Measurements from ENCODE around the gene CC2D2B.
"Not testable (repeated sequence)": the region's sequence is repeated elsewhere in the genome, so short reads cannot be mapped to it uniquely, and the experiment has no call there.

The CC2D2B gene

DNA sequence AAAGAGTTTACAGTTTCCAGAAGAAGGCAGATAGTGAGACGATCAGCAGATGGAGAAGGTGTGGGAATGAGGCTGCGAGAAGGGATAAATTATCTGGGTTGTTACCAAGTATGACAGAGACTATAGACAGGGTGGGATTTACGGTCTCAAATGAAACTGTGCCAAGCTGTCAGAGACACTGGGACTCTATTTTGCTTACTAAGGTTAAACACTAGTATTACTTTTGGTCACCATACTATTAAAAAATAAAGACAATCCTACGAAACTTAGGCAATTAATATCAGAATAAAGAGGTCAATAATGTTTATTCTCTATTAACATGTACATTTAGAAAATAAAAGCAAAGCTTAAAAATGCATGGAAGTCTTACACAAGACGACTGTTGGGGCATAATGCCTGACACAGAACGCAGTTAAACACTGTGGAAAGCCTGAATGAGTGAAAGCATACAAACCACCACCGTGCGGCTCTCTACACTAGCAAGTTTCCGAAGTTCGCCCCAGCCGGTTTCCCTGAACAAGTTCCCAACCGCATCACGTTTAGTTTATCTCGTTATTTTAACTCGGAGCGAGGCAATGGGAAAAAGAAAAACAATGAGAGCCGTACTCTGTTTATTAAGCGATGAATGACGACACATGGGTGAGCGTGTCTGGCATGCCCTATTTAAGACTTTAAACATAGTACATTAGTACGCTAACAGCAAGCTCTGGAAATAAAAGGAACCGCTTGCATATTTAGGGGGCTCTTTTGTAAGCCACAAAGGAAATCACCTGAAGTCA is 909 bp upstream of the CC2D2B start:
- peak; percentile 20 to 49 for DNase-seq

DNA sequence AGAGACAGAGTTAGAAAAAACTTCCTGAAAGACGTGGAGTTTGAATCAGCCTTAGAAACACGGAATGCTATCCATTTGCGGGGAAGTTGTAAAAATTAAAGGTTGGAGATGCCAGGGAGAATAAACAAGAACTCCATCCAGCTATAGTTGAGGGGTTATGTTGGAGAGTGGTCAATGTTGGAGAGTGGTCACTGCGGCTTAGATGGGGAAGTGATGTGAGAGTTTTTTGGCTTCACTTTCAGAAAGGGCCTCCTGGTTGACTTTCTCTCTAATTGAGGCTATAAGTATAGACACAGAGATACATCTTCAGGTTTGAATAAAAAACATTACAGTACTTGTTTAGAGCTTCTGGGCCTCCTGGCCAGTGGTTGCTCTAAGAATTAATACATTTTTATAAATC is 675 bp downstream of the CC2D2B start:
- no peak for DNase-seq

DNA sequence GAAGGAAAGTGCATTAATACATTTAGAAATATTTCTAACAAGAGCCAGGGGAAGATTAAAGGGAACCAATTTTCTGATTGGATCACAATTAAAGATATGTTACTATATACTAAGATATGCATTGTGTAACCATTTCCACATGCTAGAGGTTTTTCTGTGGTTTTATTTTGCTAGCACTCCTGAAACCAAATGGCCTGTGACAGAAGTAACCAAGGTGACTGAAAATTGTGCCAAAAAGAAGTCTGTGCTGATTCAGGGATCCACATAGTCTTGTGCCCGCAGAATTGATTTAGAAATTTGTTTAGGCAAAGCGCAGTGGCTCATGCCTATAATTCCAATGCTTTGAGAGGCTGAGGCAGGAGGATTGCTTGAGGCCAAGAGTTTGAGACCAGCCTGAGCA is 1.8 kb downstream of the CC2D2B start:
- no peak for DNase-seq

DNA sequence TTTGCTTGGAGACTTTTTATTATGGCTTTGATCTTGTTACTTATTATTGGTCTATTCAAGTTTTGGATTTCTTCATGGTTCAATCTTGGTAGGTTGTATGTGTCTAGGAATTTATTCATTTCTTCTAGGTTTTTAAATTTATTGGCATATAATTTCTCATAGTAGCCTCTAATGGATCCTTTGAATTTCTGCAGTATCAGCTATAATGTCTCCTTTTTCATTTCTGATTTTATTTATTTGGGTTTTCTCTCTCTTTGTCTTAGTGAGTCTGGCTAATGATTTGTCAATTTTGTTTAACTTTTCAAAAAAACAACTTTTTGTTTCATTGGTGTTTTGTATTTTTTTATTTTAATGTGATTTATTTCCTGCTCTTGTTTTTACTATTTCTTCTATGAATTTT is 8.3 kb downstream of the CC2D2B start:
- not testable (repeated sequence) for DNase-seq

DNA sequence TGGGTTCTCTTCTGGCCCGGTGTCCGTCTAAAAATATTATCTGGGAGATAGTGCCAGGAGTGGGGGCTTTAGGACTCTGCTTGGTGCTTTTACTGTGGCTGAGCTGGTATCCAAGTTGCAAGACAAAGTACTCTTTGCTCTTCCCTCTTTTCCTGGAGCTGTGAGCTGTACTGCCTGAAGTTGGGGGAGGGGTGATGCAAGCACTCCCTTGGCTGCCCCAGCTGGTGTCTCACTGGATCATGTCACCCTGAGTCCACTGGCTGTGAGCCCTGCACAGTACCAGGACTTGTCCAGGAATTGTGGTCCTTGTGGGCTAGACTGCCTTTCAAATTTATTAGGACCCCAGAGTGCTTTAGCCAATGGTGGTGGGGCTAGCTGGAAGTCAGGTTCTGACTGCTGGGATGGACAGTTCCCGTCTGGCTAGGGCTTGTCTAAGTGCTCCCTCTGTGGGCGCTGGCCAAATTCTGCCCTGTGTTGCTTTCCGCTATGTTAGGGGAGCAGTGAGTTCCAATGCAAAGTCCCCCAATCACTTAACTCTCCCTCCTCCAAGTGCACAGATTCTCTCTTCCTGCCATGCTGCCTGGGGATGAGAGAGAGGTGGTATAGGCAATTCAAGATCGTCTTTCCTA is 13.1 kb downstream of the CC2D2B start:
- no peak for DNase-seq

DNA sequence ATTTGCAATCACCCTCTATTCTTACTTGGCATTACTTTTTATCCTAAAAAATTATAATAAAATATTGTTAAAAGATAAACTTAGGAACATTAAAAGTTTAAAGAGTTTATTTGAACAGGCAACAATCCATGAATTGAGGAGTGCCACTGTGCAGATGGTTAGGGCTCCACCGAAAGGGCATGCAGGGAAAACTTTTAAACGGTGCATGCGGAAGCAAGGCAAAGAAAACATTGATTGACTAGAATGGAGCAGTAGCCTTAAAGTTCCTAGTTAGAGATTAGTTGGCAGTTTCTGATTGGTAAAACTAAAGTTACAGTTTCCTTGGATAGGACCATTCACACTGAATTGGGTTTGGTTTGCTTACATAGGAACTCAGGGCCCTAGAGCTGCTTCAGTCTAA is 17.3 kb downstream of the CC2D2B start:
- DNase-seq = no peak

DNA sequence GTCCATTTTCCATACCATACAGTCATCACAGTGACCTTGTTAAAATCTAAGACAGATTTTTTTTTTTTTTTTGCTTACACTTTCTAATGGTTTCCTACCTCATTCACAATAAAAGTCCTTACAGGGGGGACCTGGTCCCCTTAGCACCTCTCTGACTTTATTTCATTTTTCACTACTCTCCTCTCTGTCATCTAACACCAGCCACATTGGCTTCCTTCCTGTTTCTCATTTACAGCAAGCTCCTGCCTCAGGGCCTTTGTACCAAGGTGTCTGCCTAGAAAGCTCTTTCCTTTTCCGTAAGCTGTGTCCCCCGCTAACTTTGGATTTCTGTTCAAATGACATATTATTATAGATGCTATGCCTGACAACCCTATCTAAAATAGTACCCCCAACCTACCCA is 27.7 kb downstream of the CC2D2B start:
- DNase-seq = no peak

DNA sequence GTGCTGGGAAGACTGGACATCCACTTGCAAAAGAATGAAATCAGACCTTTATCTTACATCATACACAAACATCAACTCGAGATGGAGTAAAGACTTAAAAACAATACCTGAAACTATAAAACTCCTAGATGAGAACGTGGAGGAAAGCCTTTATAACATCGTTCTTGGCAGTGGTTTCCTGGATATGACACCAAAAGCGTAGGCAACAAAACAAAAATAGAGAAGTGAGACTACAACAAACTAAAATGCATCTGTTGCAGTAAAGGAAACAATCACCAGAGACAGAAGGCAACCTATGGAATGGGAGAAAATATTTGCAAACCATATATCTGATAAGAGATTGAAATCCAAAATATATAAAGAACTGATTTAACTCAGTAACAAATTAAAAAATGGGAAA is 33.3 kb downstream of the CC2D2B start:
- no peak for DNase-seq

DNA sequence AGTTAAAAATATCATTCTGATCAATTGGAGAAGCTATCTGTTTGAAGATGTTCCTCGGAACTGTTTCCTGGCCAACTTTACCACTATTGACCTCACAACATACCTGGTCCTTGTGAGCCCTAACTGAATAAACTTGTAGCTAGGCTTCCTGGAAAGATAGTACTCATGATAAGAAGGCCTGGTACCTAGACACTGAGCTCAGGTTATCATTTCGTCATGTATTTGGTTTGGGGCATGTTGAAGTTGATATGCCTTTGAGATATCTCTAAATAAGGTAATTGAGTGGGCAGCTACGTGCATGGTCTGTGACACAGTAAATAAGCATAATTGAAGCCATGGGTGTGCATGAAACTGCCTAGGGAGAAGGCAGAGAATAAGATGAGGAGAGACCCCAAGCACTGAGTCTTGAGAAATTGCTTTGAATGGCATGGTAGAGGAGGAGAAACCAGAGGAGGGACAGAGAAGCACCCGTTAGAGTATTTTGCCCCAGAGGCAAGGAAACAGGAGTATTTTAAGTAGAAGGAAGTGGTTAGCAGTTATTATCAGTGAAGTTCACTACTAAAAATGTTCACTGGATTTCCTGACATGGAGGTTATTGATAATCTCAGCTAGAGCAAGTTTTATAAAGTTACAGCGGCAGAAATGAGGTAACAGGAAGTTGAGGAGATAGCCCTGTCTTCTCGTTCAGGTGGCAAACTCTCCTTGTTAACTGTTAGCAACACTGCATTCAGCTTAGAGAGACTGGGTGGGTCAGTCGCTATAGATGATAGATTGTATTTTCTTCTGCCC is 55.6 kb downstream of the CC2D2B start:
- no peak for DNase-seq

DNA sequence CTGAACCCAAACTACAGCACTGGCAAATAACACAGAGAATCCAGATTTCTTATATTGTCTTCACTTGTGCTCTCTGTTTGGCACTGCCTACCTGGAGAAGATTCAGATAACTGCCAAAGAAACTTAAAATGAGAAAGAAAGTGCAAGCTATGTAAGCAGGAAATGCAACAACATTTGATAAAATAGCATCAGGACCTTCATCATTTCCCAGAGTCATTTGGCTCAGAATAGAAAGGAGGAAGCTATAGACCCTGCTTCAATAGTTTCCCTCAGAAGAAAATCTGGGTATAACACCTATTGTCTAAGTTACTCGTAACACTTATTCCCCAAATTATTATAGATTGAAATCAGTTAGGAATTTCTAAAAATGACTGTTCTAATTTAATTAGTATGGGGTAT is 56.2 kb downstream of the CC2D2B start:
- DNase-seq = no peak

DNA sequence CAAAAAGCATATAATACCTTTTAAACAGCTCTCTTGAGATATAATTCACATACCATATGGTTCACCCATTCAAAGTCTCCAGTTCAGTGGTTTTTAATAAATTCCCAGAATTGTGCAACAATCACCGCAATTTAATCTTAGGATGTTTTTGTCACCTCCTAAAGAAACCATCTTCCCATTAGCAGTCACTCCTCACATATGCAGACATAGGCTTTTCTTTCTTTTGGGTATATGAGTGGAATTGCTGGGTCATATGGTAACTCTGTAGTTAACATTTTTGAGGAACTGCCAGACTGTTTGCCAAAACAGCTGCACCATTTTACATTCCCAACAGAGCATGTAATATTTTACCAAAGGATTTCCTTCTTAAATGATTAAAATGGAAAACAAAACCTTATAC is 57.0 kb downstream of the CC2D2B start:
- peak; percentile 51 to 65 for DNase-seq

DNA sequence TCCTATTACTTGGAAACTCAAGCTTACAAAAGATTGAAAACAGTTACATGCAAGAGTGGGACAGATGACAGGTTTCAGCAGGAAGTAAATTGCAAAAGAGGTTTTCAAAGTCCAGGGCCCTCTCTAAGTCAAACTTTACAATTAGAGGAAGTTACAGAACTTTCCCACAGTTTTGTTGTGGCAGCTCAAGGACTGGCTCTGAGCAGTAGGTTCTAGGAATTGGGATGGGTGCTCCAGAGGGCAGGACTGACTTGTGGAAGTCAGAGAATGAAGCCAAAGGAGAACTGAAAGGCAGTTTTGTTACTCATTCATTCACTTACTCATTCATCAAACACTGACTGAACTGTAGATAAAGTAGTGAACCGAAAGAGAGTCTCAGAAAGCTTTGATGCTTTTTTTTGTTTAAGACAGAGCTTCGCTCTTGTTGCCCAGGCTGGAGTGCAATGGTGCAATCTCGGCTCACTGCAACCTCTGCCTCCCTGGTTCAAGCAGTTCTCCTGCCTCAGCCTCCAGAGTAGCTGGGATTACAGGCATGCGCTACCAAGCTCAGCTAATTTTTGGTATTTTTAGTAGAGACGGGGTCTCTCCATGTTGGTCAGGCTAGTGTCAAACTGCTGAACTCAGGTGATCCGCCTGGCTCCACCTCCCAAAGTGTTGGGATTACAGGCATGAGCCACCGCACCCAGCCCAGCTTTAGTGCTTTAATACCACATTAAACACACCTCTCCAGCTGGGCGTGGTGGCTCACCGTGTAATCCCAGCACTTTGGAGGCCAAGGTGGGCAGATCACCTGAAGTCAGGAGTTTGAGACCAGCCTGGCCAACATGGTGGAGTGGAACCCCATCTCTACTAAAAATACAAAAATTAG is 68.8 kb downstream of the CC2D2B start:
- DNase-seq = peak in 1 of 2 donors; percentile 23

DNA sequence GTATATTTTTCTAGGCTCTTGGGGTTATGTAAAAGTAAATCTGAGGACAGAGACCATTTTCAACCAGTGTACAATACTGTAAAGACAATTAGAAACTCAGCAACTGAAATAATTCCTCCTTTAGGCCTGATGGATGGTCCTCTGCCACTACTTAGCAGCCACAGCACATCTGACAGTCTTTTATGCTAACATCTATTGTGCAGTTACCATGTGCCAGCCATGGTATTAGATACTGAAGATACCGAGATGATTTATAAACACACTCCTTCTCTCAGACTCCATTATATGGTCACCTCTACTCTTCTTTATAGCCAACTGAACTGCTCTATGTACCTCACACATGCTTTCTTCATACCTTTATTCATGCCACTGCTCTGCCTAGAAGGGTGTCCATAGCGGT is 74.4 kb downstream of the CC2D2B start:
- DNase-seq = no peak

DNA sequence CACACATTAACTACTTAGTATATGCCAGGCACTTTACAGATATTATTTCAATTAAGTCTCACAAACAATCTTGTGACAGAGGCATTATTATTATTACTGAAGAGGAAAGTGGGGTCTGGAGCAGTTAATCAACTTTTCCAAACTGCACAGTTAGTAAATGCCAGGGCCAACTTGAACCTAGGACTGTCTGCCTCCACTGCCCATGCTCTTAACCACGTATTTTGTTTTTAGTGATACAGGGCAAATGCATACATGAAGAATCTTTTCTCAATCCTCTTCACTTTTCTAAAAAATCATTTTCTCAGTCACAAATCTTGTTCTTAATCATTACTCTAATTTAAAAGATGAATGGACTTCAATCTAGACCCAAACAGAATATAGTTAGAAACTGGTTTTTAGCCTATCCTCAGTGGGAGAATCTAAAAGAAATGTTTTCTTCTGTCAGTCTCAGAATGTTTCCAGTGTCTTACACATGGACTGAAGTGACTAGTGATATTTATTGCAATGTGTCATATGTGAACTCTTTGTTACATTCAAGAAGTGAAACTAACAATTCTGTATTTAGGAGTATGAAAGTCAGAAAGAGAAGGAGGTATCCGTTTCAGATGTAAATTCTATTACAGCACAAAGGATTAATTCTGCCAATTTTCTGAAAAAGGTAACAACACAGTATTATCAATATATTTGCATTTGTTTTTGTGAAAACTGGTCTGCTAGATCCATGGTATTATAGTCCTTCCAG is 80.1 kb downstream of the CC2D2B start:
- no peak for DNase-seq

DNA sequence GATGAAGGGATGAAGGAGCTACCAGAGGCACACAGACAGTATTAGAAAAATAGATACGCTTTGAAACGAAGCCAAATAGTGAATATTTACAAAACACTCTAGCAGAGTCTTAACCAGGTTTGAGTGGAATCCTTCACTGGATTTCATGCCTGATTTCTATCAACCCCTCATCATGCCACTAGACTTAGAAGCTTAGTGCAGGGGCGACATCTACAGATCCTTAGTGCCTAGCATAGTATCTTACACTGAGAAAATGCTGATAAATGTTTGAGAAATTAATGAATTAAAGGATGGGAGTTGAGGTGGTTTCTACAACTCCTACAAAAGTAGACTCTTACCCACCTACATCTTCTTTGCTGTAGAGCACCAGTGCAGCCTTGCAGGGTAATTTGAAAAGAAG is 80.9 kb downstream of the CC2D2B start:
- no peak for DNase-seq

DNA sequence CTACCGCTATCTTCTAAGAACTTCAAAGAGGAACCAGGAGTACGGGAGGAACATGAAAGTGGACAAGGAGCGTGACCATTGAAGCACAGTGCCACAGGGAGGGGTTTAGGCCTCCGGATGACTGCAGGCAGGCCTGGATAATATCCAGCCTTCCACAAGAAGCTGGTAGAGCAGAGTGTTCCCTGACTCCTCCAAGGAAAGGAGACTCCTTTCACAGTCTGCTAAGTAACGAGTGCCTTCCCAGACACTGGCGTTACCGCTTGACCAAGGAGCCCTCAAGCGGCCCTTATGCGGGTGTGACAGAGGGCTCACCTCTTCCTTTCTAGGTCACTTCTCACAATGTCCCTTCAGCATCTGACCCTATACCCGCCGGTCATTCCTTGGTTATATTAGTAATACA is 86.6 kb downstream of the CC2D2B start:
- DNase-seq = not testable (repeated sequence)

DNA sequence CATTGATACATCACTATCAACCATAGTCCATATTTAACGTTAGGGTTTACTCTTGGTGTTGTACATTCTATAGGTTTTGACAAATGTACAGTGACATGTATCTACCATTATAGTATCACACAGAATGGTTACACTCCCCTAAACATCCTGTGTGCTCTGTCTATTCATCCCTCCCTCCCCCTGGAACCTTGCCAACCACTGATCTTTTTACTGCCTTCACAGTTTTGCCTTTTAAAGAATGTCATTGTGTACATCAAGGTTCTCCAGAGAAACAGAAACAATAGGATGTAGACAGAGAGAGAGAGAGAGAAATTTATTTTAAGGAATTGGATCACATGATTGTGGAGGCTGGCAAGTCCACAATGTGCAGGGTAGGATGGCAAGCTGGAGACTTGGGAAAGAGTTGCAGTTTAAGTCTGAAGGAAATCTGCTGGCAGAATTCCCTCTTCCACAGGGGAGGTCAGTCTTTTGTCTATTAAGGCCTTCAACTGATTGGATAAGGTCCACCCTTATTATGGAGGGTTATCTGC is 90.5 kb downstream of the CC2D2B start:
- no peak for DNase-seq

DNA sequence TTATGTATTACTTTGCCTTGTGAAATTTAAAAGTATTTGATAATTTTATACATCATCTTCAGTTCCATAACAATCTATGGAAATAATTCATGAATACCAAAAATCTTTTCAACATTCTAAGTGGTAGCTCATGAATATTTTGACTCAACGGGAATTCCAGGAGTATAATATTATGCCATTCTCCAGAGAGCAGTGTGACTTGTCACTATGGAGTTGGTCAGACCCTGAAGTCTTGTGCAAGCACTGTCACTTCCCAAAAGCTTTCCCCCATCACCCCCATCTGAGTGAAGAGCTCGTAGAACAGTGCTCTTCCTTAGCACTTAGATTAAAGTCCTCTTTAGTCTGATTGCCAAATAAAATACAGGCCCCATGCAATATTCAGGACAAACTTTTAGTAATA is 106.2 kb downstream of the CC2D2B start:
- DNase-seq = peak; percentile 37 to 55

DNA sequence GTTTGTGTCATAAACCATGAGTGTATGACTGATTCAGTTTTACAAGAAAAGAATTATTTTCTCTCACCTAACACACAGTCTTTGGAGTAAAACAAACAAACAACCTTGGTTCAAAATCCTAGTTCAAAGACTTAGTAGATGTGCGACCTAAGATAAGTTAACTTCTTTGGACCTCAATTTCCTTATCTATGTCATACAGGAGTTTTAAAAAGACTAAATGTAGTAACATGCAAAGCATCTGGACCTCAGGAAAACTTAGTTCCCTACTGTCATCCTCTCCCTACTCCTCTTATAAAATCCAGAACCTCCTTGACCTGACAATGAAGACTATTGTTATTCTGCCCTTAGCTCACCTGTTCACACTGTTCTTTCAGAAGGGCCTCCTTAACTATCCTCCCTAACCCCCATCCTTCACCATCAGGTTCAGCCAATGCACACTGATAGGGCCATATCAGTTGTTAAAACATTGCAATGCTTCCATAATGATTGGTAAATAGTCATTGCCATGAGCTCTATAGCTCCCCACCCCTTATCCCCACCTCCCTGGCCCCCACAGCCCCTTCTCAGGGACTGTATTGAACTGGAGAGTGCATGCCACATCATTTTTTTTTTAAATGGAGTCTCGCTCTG is 106.8 kb downstream of the CC2D2B start:
- no peak for DNase-seq

DNA sequence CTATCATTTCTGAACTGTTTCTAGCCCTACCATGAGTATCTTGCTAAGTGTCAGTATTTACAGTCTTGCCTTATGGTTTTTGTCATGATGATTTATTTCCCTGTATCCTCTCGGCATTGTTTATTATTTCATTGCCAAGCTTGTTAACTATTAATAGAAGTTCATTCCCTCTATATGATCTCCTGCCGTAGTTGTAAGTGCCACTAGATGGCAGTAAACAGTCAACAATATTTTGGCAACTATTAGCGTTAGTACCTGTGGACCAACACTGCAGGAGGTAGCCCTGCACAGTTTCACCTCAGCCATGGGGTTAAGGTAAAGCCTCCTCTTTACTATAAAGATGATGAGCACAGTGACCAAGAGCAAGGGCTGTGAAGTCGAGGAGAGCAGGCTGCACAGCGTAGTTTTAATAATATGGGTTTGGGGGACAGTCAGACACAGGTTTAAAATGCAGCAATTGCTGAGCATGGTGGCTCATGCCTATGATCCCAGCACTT is 109.5 kb downstream of the CC2D2B start:
- DNase-seq = peak; percentile 35 to 85

DNA sequence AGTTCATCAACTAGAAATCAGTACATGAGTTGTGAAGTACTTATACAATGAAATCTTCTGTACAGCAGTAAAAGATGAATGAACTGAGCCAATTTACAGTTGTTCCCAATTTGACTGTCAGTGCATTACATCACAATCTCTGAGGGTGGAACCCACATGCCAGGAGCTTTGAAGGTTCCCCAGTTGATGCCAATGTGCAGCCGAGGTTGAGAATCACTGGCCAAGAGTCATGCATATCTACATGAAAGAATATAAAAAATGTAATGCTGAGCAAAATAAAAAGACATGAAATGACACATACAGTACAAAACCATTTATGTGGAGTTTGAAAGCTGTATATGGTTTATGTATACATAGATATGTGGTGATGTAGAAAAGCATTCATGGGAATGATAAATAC is 113.6 kb downstream of the CC2D2B start:
- no peak for DNase-seq
